NCI-H526 treated with DMSO at 0.1 percent for 48 hours (cell line): ENCODE data around the gene TINAG.

Source experiments
- DNase-seq: peaks from one replicate; lab custom pipeline; 2025; lab: John Stamatoyannopoulos, UW

The TINAG gene

DNA sequence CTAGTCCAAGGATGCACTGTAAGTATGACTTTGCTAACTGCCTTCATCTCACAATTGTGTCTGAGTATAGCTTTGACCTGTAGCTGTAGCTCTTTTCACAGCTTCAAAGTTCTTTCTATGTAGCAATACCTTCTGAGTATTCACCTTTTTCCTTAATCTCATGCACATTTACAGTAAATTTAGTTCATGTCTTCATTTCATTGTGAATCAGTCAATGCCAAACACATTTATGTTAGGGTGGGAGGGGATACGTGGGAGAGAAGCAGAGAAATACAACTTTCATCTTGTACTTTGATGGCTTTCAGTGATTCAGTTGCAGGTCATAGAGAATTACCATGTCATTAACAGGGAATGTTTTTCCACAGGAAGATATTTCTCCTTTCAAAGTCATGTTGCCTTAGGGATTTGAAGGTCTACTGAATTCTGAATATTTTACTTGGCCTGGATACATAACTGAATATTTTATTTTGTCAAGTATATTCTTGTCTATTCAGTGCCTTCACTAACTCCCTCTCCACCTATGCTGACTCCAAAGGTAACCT is 119.2 kb downstream of the TINAG start:
- no peak for DNase-seq

DNA sequence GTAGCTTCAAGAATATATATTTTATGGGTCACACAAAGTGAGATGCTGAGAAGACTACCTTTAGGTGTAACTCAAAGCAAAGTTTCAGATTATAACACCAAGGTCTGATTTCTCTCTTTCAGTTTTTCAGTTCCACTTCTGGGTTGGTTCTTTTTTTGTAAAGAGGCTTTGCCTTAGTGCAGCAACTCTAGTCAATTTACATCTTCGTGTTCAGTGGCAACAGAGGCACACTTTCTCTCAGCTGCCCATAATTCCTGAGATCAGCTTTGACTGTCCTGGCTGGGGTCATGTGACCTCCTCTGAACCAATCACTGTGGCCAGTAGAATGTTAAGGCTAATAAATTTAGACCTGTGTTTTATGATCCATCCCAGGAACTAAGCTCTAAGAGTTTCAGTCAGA is 120.2 kb downstream of the TINAG start:
- no peak for DNase-seq

DNA sequence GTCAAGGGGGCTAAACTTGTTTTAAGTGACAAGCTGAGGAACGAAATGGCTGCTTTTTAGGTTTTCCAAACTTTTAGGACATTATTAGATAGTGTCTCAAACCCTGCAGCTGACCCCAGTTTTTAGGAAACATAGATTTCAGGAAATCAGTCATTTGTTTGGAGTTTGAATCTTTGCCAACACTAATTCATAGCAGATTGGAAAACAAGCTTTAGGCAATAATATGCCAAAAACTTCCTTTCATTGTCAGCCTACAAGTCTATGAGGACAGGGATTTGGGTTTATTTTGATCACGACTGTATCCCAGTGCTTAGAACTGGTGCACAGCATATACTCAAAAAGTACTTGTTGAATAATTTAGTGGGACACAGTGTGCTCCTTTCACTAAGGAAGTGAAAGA is 123.2 kb downstream of the TINAG start:
- DNase-seq: no peak
